MM.1S (cell line): ENCODE measurements around the gene L3HYPDH.
A peak's percentile ranks its signal among the peaks of the same experiment; 100 is the strongest.

Experiments
- EZH2 ChIP-seq: fragments of 300-600 bp; sonication (generic); optimal IDR thresholded peaks from 2 replicates; pipeline ENCODE3; 2017; ENCODE audit warnings: low read depth, mild to moderate bottlenecking, antibody characterized with exemption, low read length, mixed read lengths
- TF ChIP-seq, protein P1 (sequence below): fragments of 300-600 bp; sonication (generic); IDR thresholded peaks from 2 replicates; pipeline ENCODE4 v1.5.1; 2016; ENCODE audit warnings: antibody characterized with exemption, low read length, mixed read lengths

DNA sequence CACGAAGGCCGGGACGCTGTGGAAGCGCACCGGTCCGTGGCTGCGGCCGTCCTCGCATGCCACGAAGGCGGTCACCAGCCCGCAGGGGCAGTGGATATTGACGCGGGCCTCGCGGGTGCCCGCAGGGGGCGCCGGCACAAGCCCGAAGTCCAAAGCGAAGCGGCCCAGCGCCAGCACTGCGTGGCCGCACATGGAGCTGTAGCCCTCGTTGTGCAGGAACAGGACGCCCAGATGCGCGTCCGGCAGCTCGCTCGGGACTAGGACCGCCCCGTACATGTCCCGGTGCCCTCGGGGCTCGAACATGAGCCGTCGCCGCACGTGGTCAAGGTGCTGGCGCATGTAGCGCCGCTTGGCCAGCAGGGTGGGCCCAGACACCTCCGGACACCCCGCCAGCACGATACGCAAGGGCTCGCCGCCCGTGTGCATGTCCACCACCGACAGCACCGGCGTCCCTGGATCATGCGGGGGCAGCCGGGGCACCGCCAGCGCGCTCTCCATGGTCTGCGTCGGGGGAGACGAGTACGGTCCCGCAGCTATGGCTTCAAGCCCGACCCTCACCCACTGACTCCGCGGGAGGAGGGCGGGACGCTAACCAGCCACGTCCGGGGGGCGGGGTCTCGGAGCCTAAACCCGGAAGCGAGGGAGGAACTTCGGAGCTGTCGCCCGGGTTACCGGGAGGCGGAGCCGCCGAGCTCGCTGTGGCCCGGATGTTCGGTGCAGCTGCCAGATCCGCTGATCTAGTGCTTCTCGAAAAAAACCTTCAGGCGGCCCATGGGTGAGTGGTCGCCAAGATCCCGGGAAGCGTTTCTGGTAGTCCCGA lies at the start of gene L3HYPDH, which contains the start of gene JKAMP:
- TF ChIP-seq, protein P1, sequence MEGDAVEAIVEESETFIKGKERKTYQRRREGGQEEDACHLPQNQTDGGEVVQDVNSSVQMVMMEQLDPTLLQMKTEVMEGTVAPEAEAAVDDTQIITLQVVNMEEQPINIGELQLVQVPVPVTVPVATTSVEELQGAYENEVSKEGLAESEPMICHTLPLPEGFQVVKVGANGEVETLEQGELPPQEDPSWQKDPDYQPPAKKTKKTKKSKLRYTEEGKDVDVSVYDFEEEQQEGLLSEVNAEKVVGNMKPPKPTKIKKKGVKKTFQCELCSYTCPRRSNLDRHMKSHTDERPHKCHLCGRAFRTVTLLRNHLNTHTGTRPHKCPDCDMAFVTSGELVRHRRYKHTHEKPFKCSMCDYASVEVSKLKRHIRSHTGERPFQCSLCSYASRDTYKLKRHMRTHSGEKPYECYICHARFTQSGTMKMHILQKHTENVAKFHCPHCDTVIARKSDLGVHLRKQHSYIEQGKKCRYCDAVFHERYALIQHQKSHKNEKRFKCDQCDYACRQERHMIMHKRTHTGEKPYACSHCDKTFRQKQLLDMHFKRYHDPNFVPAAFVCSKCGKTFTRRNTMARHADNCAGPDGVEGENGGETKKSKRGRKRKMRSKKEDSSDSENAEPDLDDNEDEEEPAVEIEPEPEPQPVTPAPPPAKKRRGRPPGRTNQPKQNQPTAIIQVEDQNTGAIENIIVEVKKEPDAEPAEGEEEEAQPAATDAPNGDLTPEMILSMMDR = peak; percentile 43
- no peak for TF ChIP-seq EZH2
